A549 (cell line): Measurements from ENCODE around the gene KAT2B.

Source experiments
- EP300 ChIP-seq, 2 experiments: fragments of >200 bp; sonication (Bioruptor Twin); formaldehyde crosslinking; IDR thresholded peaks; 2 replicates in 1 of 2; 3 replicates in 1 of 2; pipeline ENCODE4 v1.6.1; 2016 to 2017
- TF ChIP-seq, protein P1 (sequence below): fragments of 450-650 bp; IDR thresholded peaks from 2 replicates; pipeline ENCODE4 v1.6.1; 2014; ENCODE audit warnings: antibody characterized with exemption
- TF ChIP-seq, protein P2 (sequence below): fragments of >200 bp; sonication (Bioruptor Twin); formaldehyde crosslinking; IDR thresholded peaks from 3 replicates; pipeline ENCODE4 v1.5.1; 2016

DNA sequence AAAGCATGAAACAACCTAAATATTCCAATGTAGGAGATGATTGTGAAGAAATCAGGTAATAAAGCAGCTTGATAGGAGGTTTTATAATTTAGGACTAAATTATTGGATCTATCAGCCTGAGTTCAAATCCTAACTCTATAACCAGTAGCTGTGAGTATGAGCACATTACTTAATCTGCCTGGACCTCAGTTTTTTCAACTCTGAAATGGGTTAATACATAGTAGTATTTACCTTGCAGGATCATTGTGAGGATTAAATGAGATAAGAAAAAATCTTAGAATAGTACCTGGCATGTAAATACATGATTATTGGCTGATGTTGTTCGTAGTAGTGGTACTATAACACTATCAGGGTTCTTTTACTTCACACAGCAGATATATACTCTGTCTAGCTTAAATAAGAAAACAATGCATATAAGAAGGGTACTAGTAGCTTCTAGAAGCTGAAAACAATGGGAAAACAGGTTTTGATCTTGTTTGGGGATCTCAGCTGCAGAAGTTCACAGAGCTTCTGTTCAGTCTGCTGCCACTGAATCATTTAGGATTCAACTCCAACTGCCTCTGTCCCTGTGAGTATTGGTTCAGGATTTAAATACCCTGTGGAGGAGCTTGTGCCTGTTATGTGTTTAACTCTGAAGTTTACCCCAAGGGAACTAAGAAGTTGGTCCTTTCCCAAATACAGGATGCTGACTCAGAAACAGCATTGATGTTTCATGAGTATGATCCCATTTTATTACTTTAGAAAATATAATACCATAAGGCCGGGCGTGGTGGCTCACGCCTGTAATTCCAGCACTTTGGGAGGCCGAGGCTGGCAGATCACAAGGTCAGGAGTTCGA, 34.2 kb downstream of the KAT2B start:
- TF ChIP-seq, protein P1, sequence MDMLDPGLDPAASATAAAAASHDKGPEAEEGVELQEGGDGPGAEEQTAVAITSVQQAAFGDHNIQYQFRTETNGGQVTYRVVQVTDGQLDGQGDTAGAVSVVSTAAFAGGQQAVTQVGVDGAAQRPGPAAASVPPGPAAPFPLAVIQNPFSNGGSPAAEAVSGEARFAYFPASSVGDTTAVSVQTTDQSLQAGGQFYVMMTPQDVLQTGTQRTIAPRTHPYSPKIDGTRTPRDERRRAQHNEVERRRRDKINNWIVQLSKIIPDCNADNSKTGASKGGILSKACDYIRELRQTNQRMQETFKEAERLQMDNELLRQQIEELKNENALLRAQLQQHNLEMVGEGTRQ: no peak
- TF ChIP-seq, protein P2, sequence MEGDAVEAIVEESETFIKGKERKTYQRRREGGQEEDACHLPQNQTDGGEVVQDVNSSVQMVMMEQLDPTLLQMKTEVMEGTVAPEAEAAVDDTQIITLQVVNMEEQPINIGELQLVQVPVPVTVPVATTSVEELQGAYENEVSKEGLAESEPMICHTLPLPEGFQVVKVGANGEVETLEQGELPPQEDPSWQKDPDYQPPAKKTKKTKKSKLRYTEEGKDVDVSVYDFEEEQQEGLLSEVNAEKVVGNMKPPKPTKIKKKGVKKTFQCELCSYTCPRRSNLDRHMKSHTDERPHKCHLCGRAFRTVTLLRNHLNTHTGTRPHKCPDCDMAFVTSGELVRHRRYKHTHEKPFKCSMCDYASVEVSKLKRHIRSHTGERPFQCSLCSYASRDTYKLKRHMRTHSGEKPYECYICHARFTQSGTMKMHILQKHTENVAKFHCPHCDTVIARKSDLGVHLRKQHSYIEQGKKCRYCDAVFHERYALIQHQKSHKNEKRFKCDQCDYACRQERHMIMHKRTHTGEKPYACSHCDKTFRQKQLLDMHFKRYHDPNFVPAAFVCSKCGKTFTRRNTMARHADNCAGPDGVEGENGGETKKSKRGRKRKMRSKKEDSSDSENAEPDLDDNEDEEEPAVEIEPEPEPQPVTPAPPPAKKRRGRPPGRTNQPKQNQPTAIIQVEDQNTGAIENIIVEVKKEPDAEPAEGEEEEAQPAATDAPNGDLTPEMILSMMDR: no peak
- no peak for TF ChIP-seq EP300 (IDR thresholded peaks at IDR 0.05)
